ENCODE data around the gene BANK1. TPM values are rescaled to one million over a fixed set of nuclear protein-coding genes. Genes with fewer than 3 reads are reported as not detected.

BANK1 gene
- total RNA-seq (2014; rRNA removed; shearing (Covaris generic)), result 0.03 TPM in 1 of 2 replicates, not detected in the other

GRCh38 chr4:101790521-101791181 lies at the start of gene BANK1:
Gene BANK1, plus strand, starts transcription at chr4:101790730. Its CDS starts 151 bp downstream, at chr4:101790881.
- peak; percentile 23 for DNase-seq (ENCODE audit: low read depth)

- no peak for DNase-seq (ENCODE audit: low read depth)
Measured at GRCh38 chr4:101753721-101754120, 36.8 kb upstream of the BANK1 start.

- no peak for DNase-seq (ENCODE audit: low read depth)
Measured at GRCh38 chr4:101756181-101756580, 34.3 kb upstream of the BANK1 start.

- DNase-seq (ENCODE audit: low read depth), result no peak
Measured at GRCh38 chr4:101761405-101761804, 29.1 kb upstream of the BANK1 start.

GRCh38 chr4:101762025-101762424 lies 28.5 kb upstream of the BANK1 start:
- DNase-seq (ENCODE audit: low read depth), result no peak

- DNase-seq (ENCODE audit: low read depth), result no peak
Measured at GRCh38 chr4:101762534-101762933, 28.0 kb upstream of the BANK1 start.

GRCh38 chr4:101763576-101763975 lies 27.0 kb upstream of the BANK1 start:
- no peak for DNase-seq (ENCODE audit: low read depth)

GRCh38 chr4:101774807-101775206 lies 15.7 kb upstream of the BANK1 start:
- no peak for DNase-seq (ENCODE audit: low read depth)

- DNase-seq (ENCODE audit: low read depth), result no peak
Measured at GRCh38 chr4:101777431-101777830, 13.1 kb upstream of the BANK1 start.

- no peak for DNase-seq (ENCODE audit: low read depth)
Measured at GRCh38 chr4:101780284-101780683, 10.2 kb upstream of the BANK1 start.

GRCh38 chr4:101782546-101782945 lies 8.0 kb upstream of the BANK1 start:
- DNase-seq (ENCODE audit: low read depth), result no peak

GRCh38 chr4:101784957-101785356 lies 5.6 kb upstream of the BANK1 start:
- DNase-seq (ENCODE audit: low read depth), result no peak

GRCh38 chr4:101785486-101785885 lies 5.0 kb upstream of the BANK1 start:
- no peak for DNase-seq (ENCODE audit: low read depth)

GRCh38 chr4:101787701-101788316 lies 2.7 kb upstream of the BANK1 start:
- DNase-seq (ENCODE audit: low read depth), result no peak

GRCh38 chr4:101791182-101791558 lies 640 bp downstream of the BANK1 start:
- DNase-seq (ENCODE audit: low read depth), result no peak

GRCh38 chr4:101792056-101792590 lies 1.6 kb downstream of the BANK1 start:
- DNase-seq (ENCODE audit: low read depth), result no peak

GRCh38 chr4:101793397-101793796 lies 2.9 kb downstream of the BANK1 start:
- DNase-seq (ENCODE audit: low read depth), result no peak

GRCh38 chr4:101794806-101795205 lies 4.3 kb downstream of the BANK1 start:
- no peak for DNase-seq (ENCODE audit: low read depth)

GRCh38 chr4:101795704-101796103 lies 5.2 kb downstream of the BANK1 start:
- no peak for DNase-seq (ENCODE audit: low read depth)

GRCh38 chr4:101801958-101802357 lies 11.4 kb downstream of the BANK1 start:
- no peak for DNase-seq (ENCODE audit: low read depth)

- no peak for DNase-seq (ENCODE audit: low read depth)
Measured at GRCh38 chr4:101806914-101807313, 16.4 kb downstream of the BANK1 start.

GRCh38 chr4:101807351-101807750 lies 16.8 kb downstream of the BANK1 start:
- no peak for DNase-seq (ENCODE audit: low read depth)

- no peak for DNase-seq (ENCODE audit: low read depth)
Measured at GRCh38 chr4:101813604-101814003, 23.1 kb downstream of the BANK1 start.
